Measurements from ENCODE around the gene TRIP13.

GRCh38 chr5:862367-863243, 30.1 kb upstream of the TRIP13 start:
- TF ChIP-seq CTCF (conservative IDR thresholded peaks at IDR 0.05) (no peak), ZFX (IDR thresholded peaks at IDR 0.05) (no peak)
